Nephron (organoid): ENCODE measurements around the gene LRFN2.

Experiments used
- H3K27ac Mint-ChIP-seq, 3 experiments: 2 replicates each; pipeline ENCODE4 v1.8.0; 2020; ENCODE audit warnings: mixed read lengths in 3 of 3, mild to moderate bottlenecking in 2 of 3, moderate library complexity in 1 of 3
- H3K27me3 Mint-ChIP-seq: 2 replicates; pipeline ENCODE4 v1.8.0; 2021; ENCODE audit warnings: low read depth, mild to moderate bottlenecking, moderate library complexity, mixed read lengths
- H3K36me3 Mint-ChIP-seq: 2 replicates; pipeline ENCODE4 v1.8.0; 2020; ENCODE audit warnings: low read depth, mixed read lengths
- H3K4me1 Mint-ChIP-seq: 2 replicates; pipeline ENCODE4 v1.8.0; 2020; ENCODE audit warnings: mixed read lengths
- H3K4me3 Mint-ChIP-seq, 3 experiments: 2 replicates each; pipeline ENCODE4 v1.8.0; 2020; ENCODE audit warnings: mild to moderate bottlenecking in 3 of 3, mixed read lengths in 3 of 3, moderate library complexity in 2 of 3
- H3K9me3 Mint-ChIP-seq: 2 replicates; pipeline ENCODE4 v1.8.0; 2020; ENCODE audit warnings: mixed read lengths
- CTCF ChIP-seq, 3 experiments: fragments of 200-600 bp; sonication (generic); IDR thresholded peaks; one replicate each; pipeline ENCODE4 v1.5.0; 2021; ENCODE audit warnings: antibody characterized with exemption in 3 of 3; ENCODE audit not compliant: unreplicated experiment in 3 of 3

The LRFN2 gene

DNA sequence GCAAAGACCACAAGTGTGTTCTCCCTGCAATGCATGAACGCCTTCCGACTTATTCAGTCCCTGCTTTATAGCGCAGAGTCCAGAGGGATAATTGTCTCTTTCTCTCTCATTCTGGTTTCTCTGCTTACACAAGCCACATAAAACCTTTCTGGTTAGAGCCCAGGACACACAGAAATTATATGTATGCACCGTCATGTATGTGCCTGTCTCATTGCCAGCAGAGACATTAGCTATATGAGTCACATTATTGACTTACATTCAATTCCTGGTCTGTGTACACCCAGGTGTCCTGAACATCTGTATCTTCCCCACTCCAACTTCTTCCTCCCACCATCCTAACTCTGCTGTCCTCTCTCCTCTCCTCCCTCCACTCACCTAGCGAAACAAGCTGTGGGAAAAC is 44.0 kb downstream of the LRFN2 start:
- Mint-ChIP-seq H3K4me1 (peaks cover 3% of the 10 kb centered on the region), H3K36me3 (no peaks in the 10 kb centered on the region), H3K4me3 (no peak overlapping the region), H3K27ac (no peak overlapping the region), H3K9me3 (no peaks in the 10 kb centered on the region), H3K27me3 (peaks cover 40% of the 10 kb centered on the region)
- TF ChIP-seq CTCF (IDR thresholded peaks at IDR 0.05; ENCODE audit: unreplicated experiment in 3 of 3) = no peak

DNA sequence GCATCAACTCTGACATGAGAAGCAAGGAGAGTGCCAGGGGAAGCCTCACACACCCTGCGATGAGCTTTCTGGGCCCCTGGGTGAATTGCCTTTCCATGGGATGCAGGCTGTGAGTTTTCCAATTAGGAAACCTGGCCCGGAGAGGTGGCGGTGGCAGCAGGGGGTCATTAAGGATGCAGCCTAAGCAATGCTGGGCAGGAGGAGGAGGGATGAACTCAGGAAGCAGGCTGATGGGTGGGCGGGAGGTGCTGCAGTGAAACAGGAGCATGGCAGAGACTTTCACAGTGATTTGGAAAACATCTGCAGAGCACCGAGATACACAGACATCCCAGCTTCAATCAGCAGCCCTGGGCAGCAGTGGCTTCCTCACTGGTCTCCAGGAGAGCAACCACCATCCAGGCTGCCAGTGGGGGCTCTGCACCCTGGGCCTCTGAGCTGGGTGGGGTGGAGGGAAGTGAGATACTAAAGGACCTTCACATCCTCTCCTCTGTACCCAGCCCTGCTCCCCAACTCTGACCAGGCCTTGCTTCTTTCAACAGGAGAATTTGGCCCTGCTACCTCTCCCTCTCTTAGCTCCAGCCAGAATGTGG is 44.9 kb downstream of the LRFN2 start:
- TF ChIP-seq CTCF (IDR thresholded peaks at IDR 0.05; ENCODE audit: unreplicated experiment in 3 of 3) = no peak
- Mint-ChIP-seq H3K4me1 (peaks cover 8% of the 10 kb centered on the region), H3K27me3 (peaks cover 39% of the 10 kb centered on the region), H3K9me3 (no peaks in the 10 kb centered on the region), H3K27ac (no peak overlapping the region), H3K4me3 (no peak overlapping the region), H3K36me3 (no peaks in the 10 kb centered on the region)

DNA sequence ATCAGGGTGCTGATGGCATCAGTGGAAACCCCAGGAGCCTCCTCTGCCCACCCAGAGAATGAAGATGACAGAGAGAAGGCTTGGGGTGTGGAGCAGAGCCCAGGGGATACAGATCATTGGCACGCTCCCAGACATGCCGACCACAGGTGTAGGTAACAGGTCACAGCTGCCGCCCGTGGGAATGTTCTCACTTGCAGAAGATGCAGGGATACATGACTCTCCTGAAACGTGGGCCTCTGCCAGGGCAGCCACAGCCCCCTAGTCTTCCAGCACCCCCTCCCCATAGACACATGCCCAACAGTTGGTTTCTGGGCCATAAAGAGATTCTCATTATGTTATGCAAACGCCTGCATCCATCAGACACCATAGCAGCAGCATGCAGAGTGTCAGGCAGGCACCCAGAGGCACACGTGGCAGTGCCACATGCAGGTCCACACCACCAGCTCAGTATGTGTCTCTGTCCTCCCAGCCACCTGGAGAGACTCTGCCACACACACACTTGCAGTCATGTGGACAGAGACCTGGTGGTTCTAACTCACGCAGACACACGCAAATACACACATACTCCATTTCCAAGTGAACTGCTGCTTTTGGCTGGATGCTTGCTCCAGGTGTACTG is 45.5 kb downstream of the LRFN2 start:
- peaks cover 8% of the 10 kb centered on the region for H3K4me1 Mint-ChIP-seq
- H3K9me3 Mint-ChIP-seq = no peaks in the 10 kb centered on the region
- H3K36me3 Mint-ChIP-seq = no peaks in the 10 kb centered on the region
- H3K4me3 Mint-ChIP-seq = no peak overlapping the region
- peaks cover 39% of the 10 kb centered on the region for H3K27me3 Mint-ChIP-seq
- no peak overlapping the region for H3K27ac Mint-ChIP-seq
- no peak for TF ChIP-seq CTCF (IDR thresholded peaks at IDR 0.05; ENCODE audit: unreplicated experiment in 3 of 3)

DNA sequence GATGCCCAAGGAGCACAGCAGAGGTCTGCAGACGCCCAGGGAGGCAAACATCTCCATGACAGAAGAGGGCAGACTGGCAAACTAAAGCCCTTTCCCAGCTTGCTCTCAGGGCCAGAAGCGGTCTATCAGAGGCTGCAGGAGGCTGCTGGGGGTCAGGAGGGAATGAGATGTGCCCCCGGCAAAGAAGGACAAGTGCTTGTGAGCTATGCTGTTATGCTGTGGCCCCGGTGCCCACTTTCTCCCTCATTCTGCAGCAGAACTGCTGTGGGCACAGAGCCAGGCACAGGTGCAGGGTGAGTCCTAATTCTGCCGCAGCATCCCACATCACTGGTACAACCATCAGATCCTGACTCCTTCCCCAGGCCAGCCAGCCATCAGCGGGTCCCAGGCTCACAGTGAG is 46.4 kb downstream of the LRFN2 start:
- H3K4me1 Mint-ChIP-seq = peaks cover 9% of the 10 kb centered on the region
- no peak overlapping the region for H3K27ac Mint-ChIP-seq
- TF ChIP-seq CTCF (IDR thresholded peaks at IDR 0.05; ENCODE audit: unreplicated experiment in 3 of 3) = no peak
- no peak overlapping the region for H3K4me3 Mint-ChIP-seq
- H3K9me3 Mint-ChIP-seq = no peaks in the 10 kb centered on the region
- H3K27me3 Mint-ChIP-seq = peaks cover 41% of the 10 kb centered on the region
- H3K36me3 Mint-ChIP-seq = no peaks in the 10 kb centered on the region

DNA sequence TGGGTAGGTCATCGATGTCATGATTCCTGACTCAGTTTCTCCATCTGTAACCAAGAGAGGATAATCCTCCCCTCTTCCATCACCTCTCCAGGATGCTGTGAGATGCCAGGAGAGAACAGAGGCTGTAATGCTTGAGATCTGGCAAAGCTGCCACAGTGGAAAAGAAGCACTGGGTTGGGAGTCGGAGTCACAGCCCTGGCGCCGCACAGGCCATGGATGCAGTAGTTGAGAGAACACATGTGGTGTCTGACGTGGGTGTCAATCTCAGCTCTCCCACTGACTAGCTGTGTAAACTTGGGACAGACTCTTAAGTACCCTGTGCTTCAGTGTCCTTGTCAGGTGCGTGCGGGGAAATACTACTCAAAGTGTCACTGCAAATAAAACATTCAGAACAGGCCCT is 47.3 kb downstream of the LRFN2 start:
- H3K27me3 Mint-ChIP-seq = peaks cover 37% of the 10 kb centered on the region
- TF ChIP-seq CTCF (IDR thresholded peaks at IDR 0.05; ENCODE audit: unreplicated experiment in 3 of 3) = no peak
- H3K27ac Mint-ChIP-seq = no peak overlapping the region
- H3K4me1 Mint-ChIP-seq = peaks cover 13% of the 10 kb centered on the region
- H3K9me3 Mint-ChIP-seq = no peaks in the 10 kb centered on the region
- H3K4me3 Mint-ChIP-seq = no peak overlapping the region
- H3K36me3 Mint-ChIP-seq = no peaks in the 10 kb centered on the region

- H3K4me3 Mint-ChIP-seq = no peak overlapping the region
- H3K27ac Mint-ChIP-seq = no peak overlapping the region
- H3K9me3 Mint-ChIP-seq = no peaks in the 10 kb centered on the region
- H3K4me1 Mint-ChIP-seq = peaks cover 13% of the 10 kb centered on the region
- peaks cover 36% of the 10 kb centered on the region for H3K27me3 Mint-ChIP-seq
- TF ChIP-seq CTCF (IDR thresholded peaks at IDR 0.05; ENCODE audit: unreplicated experiment in 3 of 3) = no peak
- H3K36me3 Mint-ChIP-seq = no peaks in the 10 kb centered on the region
These were observed 48.6 kb downstream of the LRFN2 start for GRCh38 chr6:40538556-40538955.
